ENCODE measurements around the gene CA11. TPM values are rescaled to one million over a fixed set of nuclear protein-coding genes. Genes with fewer than 3 reads are reported as not detected.

The CA11 gene
- total RNA-seq, 1 experiment from 2014 or later: 10.5 TPM

GRCh38 chr19:48674216-48674809 is 28.3 kb upstream of the CA11 start:
- H3K4me3 Mint-ChIP-seq (ENCODE audit: unreplicated experiment): no peak overlapping the region
- POLR2A ChIA-PET: no interaction called here

DNA sequence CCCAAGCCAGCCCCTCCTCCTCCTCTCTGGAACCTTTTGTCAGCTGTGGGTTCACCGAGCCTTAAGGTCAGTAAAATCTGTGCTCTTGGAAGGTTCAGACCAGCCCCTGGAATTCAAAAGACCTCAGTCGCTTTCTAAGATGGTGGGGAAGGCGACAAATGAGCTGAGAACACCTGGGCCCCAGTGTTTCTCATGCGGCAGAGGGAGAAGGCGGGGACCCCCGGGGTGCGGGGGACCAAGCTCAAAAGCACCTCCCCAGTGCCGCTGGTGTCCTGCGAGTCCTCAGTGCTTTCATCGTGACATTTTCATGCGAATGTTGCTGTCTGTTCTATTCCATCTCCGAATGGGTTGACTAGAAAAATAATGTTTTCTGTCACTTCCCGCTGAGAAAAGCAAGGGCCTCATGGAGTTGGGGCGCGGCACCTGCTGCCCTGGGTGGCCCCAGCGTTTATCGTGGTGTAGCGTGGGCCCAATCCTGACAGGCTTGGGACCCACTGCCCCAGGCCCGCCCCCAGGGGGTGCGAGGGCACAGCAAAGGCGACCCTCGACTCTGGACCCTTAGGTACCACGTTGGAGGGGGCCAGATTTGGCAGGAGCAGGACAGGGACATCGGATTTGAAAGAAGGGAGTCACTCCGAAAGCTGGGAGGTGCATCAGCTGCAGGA is 27.6 kb upstream of the CA11 start:
- DNase-seq: no peak
- H3K4me1 Mint-ChIP-seq (ENCODE audit: low read depth, unreplicated experiment): peaks cover 13% of the 10 kb centered on the region
- peaks cover 11% of the 10 kb centered on the region for H3K9me3 Mint-ChIP-seq (ENCODE audit: unreplicated experiment)
- Histone ChIP-seq H3K27me3 (replicated peaks; ENCODE audit: control insufficient read depth, insufficient read depth, low read length) (no peaks in the 10 kb centered on the region), H3K9me3 (no peaks in the 10 kb centered on the region), H3K4me3 (ENCODE audit: low read depth, low read length) (no peak overlapping the region), H3K36me3 (ENCODE audit: control insufficient read depth, insufficient read depth, low read length) (no peaks in the 10 kb centered on the region), H3K4me1 (peaks cover 6% of the 10 kb centered on the region)
- H3K27ac Mint-ChIP-seq (ENCODE audit: unreplicated experiment): no peak overlapping the region
- no peaks in the 10 kb centered on the region for H3K36me3 Mint-ChIP-seq (ENCODE audit: insufficient read depth, unreplicated experiment)
- TF ChIP-seq, protein P1, sequence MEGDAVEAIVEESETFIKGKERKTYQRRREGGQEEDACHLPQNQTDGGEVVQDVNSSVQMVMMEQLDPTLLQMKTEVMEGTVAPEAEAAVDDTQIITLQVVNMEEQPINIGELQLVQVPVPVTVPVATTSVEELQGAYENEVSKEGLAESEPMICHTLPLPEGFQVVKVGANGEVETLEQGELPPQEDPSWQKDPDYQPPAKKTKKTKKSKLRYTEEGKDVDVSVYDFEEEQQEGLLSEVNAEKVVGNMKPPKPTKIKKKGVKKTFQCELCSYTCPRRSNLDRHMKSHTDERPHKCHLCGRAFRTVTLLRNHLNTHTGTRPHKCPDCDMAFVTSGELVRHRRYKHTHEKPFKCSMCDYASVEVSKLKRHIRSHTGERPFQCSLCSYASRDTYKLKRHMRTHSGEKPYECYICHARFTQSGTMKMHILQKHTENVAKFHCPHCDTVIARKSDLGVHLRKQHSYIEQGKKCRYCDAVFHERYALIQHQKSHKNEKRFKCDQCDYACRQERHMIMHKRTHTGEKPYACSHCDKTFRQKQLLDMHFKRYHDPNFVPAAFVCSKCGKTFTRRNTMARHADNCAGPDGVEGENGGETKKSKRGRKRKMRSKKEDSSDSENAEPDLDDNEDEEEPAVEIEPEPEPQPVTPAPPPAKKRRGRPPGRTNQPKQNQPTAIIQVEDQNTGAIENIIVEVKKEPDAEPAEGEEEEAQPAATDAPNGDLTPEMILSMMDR (IDR thresholded peaks at IDR 0.05; ENCODE audit: insufficient read depth in 1 of 2, low read depth in 1 of 2, low read length in 1 of 2, severe bottlenecking in 1 of 2, unreplicated experiment in 1 of 2): no peak
- POLR2A ChIA-PET: no interaction called here
- BruUV-seq (replicated peaks): no TSS peak
- CTCF ChIA-PET: interaction anchor here (0.6 to 2.6 kb wide), 3 partner anchors 22 to 271 kb away, joined by 3 to 31 read pairs (median 12); partner anchors contain the start of gene FUT2
- intact Hi-C loops (cut with micrococcal nuclease; ENCODE audit: unreplicated experiment): no loop called here
- no peaks in the 10 kb centered on the region for H3K27me3 Mint-ChIP-seq (ENCODE audit: insufficient read depth, unreplicated experiment)
- no peak overlapping the region for H3K4me3 Mint-ChIP-seq (ENCODE audit: unreplicated experiment)

More at GRCh38 chr19:48674216-48674809, 28.3 kb upstream of the CA11 start:
- Histone ChIP-seq H3K9me3 (no peaks in the 10 kb centered on the region), H3K36me3 (ENCODE audit: control insufficient read depth, insufficient read depth, low read length) (no peaks in the 10 kb centered on the region), H3K4me1 (peaks cover 6% of the 10 kb centered on the region), H3K4me3 (ENCODE audit: low read depth, low read length) (no peak overlapping the region), H3K27me3 (replicated peaks; ENCODE audit: control insufficient read depth, insufficient read depth, low read length) (no peaks in the 10 kb centered on the region)
- TF ChIP-seq, protein P1 (IDR thresholded peaks at IDR 0.05; ENCODE audit: insufficient read depth in 1 of 2, low read depth in 1 of 2, low read length in 1 of 2, severe bottlenecking in 1 of 2, unreplicated experiment in 1 of 2): no peak
- no peak for DNase-seq
- CTCF ChIA-PET: interaction anchor here (0.6 to 2.6 kb wide), 8 partner anchors 13 to 589 kb away, joined by 3 to 31 read pairs (median 7); partner anchors contain the start of genes CA11 and FUT2
- H3K4me1 Mint-ChIP-seq (ENCODE audit: low read depth, unreplicated experiment): peaks cover 13% of the 10 kb centered on the region
- intact Hi-C loops (cut with micrococcal nuclease; ENCODE audit: unreplicated experiment): no loop called here
- BruUV-seq (replicated peaks): no TSS peak
- peaks cover 10% of the 10 kb centered on the region for H3K9me3 Mint-ChIP-seq (ENCODE audit: unreplicated experiment)
- no peaks in the 10 kb centered on the region for H3K36me3 Mint-ChIP-seq (ENCODE audit: insufficient read depth, unreplicated experiment)
- H3K27me3 Mint-ChIP-seq (ENCODE audit: insufficient read depth, unreplicated experiment): no peaks in the 10 kb centered on the region
- no peak overlapping the region for H3K27ac Mint-ChIP-seq (ENCODE audit: unreplicated experiment)

DNA sequence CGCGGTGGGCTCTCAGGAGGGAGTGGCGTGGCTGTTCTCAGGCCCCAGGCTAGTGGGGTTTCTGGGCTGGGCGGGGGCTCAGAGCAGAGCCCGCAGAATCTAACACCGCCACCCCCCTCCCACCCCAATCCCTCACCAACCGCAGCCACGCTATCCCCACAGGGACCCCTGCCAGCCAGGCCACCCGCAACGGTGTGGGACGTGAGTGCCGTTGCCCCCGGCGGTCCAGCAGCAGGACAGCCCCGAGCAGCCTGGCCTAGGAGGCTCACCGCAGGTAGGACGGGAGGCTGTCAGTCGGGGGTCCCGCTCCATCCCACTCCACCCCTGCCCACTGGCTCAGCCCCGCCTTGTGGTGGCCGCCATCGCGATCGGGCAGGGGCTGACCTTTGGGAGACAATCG is 27.0 kb upstream of the CA11 start, which contains the start of gene NTN5:
NTN5 (minus strand) TSS at position 24 of the 400 bp plus-strand sequence. CDS start 2,031 bp downstream, outside the sequence.
- intact Hi-C loops (cut with micrococcal nuclease; ENCODE audit: unreplicated experiment): no loop called here
- Mint-ChIP-seq H3K27ac (ENCODE audit: unreplicated experiment) (no peak within 1 kb of the TSS), H3K9me3 (ENCODE audit: unreplicated experiment) (peaks cover 11% of the 10 kb centered on the region), H3K4me3 (ENCODE audit: unreplicated experiment) (no peak within 1 kb of the TSS), H3K27me3 (ENCODE audit: insufficient read depth, unreplicated experiment) (no peaks in the 10 kb centered on the region), H3K36me3 (ENCODE audit: insufficient read depth, unreplicated experiment) (no peaks in the 10 kb centered on the region), H3K4me1 (ENCODE audit: low read depth, unreplicated experiment) (peaks cover 13% of the 10 kb centered on the region)
- H3K9me3 ChIP-seq: no peaks in the 10 kb centered on the region
- DNase-seq: no peak
- TF ChIP-seq, protein P1 (IDR thresholded peaks at IDR 0.05; ENCODE audit: insufficient read depth in 1 of 2, low read depth in 1 of 2, low read length in 1 of 2, severe bottlenecking in 1 of 2, unreplicated experiment in 1 of 2): no peak
- H3K36me3 ChIP-seq (ENCODE audit: control insufficient read depth, insufficient read depth, low read length): no peaks in the 10 kb centered on the region
- BruUV-seq (replicated peaks): no TSS peak
- ChIA-PET POLR2A (no interaction called here), CTCF (no interaction called here)
- H3K4me1 ChIP-seq: peaks cover 6% of the 10 kb centered on the region
- H3K27me3 ChIP-seq (replicated peaks; ENCODE audit: control insufficient read depth, insufficient read depth, low read length): no peaks in the 10 kb centered on the region
- H3K4me3 ChIP-seq (ENCODE audit: low read depth, low read length): no peak within 1 kb of the TSS
